Measurements from ENCODE around the gene TLR8.

Gene TLR8

GRCh38 chrX:12970691-12971202, 64.3 kb downstream of the TLR8 start:
- TF ChIP-seq EZH2phosphoT487 (IDR thresholded peaks at IDR 0.05; ENCODE audit: low read length) (no peak), EZH2 (optimal IDR thresholded peaks at IDR 0.05; ENCODE audit: low read depth, low read length) (no peak), CTCF (IDR thresholded peaks at IDR 0.05; ENCODE audit: low read length) (no peak)
- no peak for DNase-seq
- Histone ChIP-seq H3K9me3 (replicated peaks; ENCODE audit: insufficient read depth, low read length) (no peaks in the 10 kb centered on the region), H3K4me3 (ENCODE audit: low read length) (no peak overlapping the region), H4K20me1 (ENCODE audit: insufficient read depth, low read length) (no peaks in the 10 kb centered on the region), H3K36me3 (replicated peaks; ENCODE audit: insufficient read depth, low read length) (no peaks in the 10 kb centered on the region), H3K27ac (ENCODE audit: low read length) (no peak overlapping the region), H3K9me2 (replicated peaks; ENCODE audit: insufficient read depth, low read length) (no peaks in the 10 kb centered on the region), H2AFZ (ENCODE audit: low read length) (no peak overlapping the region), H3K4me1 (ENCODE audit: low read length) (no peaks in the 10 kb centered on the region), H3F3A (ENCODE audit: insufficient read depth, low read length) (peaks cover 2% of the 10 kb centered on the region; the same call in 1 of the 2 replicates), H3K27me3 (replicated peaks; ENCODE audit: insufficient read depth, low read length) (no peaks in the 10 kb centered on the region), H3K9ac (ENCODE audit: low read length) (no peak overlapping the region), H3K79me2 (ENCODE audit: low read length) (peaks cover 8% of the 10 kb centered on the region), H3K4me2 (ENCODE audit: low read depth, low read length) (no peak overlapping the region)

GRCh38 chrX:12971282-12972003, 65.0 kb downstream of the TLR8 start:
- peaks cover 14% of the 10 kb centered on the region for H3K79me2 ChIP-seq (ENCODE audit: low read length)
- no peak overlapping the region for H3K27ac ChIP-seq (ENCODE audit: low read length)
- no peaks in the 10 kb centered on the region for H4K20me1 ChIP-seq (ENCODE audit: insufficient read depth, low read length)
- H3K9me2 ChIP-seq (replicated peaks; ENCODE audit: insufficient read depth, low read length): no peaks in the 10 kb centered on the region
- H3K4me1 ChIP-seq (ENCODE audit: low read length): no peaks in the 10 kb centered on the region
- no peak for TF ChIP-seq EZH2phosphoT487 (IDR thresholded peaks at IDR 0.05; ENCODE audit: low read length)
- H3K4me3 ChIP-seq (ENCODE audit: low read length): no peak overlapping the region
- no peak overlapping the region for H2AFZ ChIP-seq (ENCODE audit: low read length)
- H3F3A ChIP-seq (ENCODE audit: insufficient read depth, low read length): peaks cover 7% of the 10 kb centered on the region; the same call in 1 of the 2 replicates
- no peak for DNase-seq
- H3K27me3 ChIP-seq (replicated peaks; ENCODE audit: insufficient read depth, low read length): no peaks in the 10 kb centered on the region
- no peaks in the 10 kb centered on the region for H3K36me3 ChIP-seq (replicated peaks; ENCODE audit: insufficient read depth, low read length)
- H3K9me3 ChIP-seq (replicated peaks; ENCODE audit: insufficient read depth, low read length): no peaks in the 10 kb centered on the region
- no peak overlapping the region for H3K9ac ChIP-seq (ENCODE audit: low read length)
- H3K4me2 ChIP-seq (ENCODE audit: low read depth, low read length): no peak overlapping the region

- TF ChIP-seq CTCF (IDR thresholded peaks at IDR 0.05; ENCODE audit: low read length): no peak
- no peak for TF ChIP-seq EZH2phosphoT487 (IDR thresholded peaks at IDR 0.05; ENCODE audit: low read length)
- TF ChIP-seq EZH2 (optimal IDR thresholded peaks at IDR 0.05; ENCODE audit: low read depth, low read length): no peak
- H3K4me3 ChIP-seq (ENCODE audit: low read length): no peak overlapping the region
- no peak overlapping the region for H3K27ac ChIP-seq (ENCODE audit: low read length)
Measured at GRCh38 chrX:12972243-12972642, 65.8 kb downstream of the TLR8 start.

More at GRCh38 chrX:12972243-12972642, 65.8 kb downstream of the TLR8 start:
- no peaks in the 10 kb centered on the region for H3K27me3 ChIP-seq (replicated peaks; ENCODE audit: insufficient read depth, low read length)
- no peak overlapping the region for H3K4me2 ChIP-seq (ENCODE audit: low read depth, low read length)
- H3K79me2 ChIP-seq (ENCODE audit: low read length): peaks cover 14% of the 10 kb centered on the region
- no peak overlapping the region for H2AFZ ChIP-seq (ENCODE audit: low read length)
- H4K20me1 ChIP-seq (ENCODE audit: insufficient read depth, low read length): no peaks in the 10 kb centered on the region
- peaks cover 7% of the 10 kb centered on the region; the same call in 1 of the 2 replicates for H3F3A ChIP-seq (ENCODE audit: insufficient read depth, low read length)
- DNase-seq: no peak
- H3K9ac ChIP-seq (ENCODE audit: low read length): no peak overlapping the region
- H3K9me2 ChIP-seq (replicated peaks; ENCODE audit: insufficient read depth, low read length): no peaks in the 10 kb centered on the region
- H3K36me3 ChIP-seq (replicated peaks; ENCODE audit: insufficient read depth, low read length): no peaks in the 10 kb centered on the region
- 0 out of 2 replicates have a peak, but pooled peaks cover 2% of the 10 kb centered on the region for H3K4me1 ChIP-seq (ENCODE audit: low read length)
- H3K9me3 ChIP-seq (replicated peaks; ENCODE audit: insufficient read depth, low read length): no peaks in the 10 kb centered on the region
